ENCODE results near the gene KCNQ1OT1. TPM values are rescaled to one million over a fixed set of nuclear protein-coding genes. Genes with fewer than 3 reads are reported as not detected.

Gene KCNQ1OT1
- total RNA-seq, 1 experiment from 2014 or later, result 2.4 TPM

DNA sequence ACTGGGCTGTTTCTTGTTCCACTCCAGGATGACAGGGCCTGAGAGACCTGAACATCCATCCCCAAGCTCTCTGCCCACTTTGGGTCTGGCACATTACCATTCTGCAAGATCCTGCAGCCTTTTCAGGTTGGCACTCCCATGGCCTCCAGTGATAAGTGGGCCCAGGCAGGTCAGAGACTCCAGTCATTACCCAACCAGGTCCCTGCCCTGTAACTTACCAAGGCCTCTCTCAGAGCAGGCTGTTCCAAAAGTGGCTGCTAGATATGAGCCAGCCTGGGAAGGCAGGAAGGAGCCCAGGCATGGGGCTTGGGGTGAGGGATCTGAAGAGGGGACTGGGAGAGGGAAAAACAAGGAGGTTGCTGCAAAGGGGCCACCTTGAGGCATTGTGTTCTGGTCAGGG lies 35.9 kb downstream of the KCNQ1OT1 start:
- Mint-ChIP-seq H3K27ac (no peak overlapping the region), H3K4me3 (no peak overlapping the region), H3K4me1 (no peaks in the 10 kb centered on the region), H3K36me3 (peaks cover 53% of the 10 kb centered on the region), H3K9me3 (peaks cover 27% of the 10 kb centered on the region), H3K27me3 (ENCODE audit: low read depth) (peaks cover 54% of the 10 kb centered on the region)
- ATAC-seq, result no peak
- no peak for DNase-seq (ENCODE audit: low spot score)
- TF ChIP-seq E2F1 (CRISPR knock-in tag; IDR thresholded peaks at IDR 0.05), result no peak
- no peak for TF ChIP-seq ZNF121 (CRISPR knock-in tag; IDR thresholded peaks at IDR 0.05)
- TF ChIP-seq AR (CRISPR knock-in tag; IDR thresholded peaks at IDR 0.05), result no peak
- TF ChIP-seq, protein P1, sequence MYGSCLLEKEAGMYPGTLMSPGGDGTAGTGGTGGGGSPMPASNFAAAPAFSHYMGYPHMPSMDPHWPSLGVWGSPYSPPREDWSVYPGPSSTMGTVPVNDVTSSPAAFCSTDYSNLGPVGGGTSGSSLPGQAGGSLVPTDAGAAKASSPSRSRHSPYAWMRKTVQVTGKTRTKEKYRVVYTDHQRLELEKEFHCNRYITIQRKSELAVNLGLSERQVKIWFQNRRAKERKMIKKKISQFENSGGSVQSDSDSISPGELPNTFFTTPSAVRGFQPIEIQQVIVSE (CRISPR knock-in tag; IDR thresholded peaks at IDR 0.05; ENCODE audit: borderline replicate concordance), result no peak
- TF ChIP-seq SMAD3 (CRISPR knock-in tag; IDR thresholded peaks at IDR 0.05; ENCODE audit: borderline replicate concordance), result no peak
- TF ChIP-seq ATF1 (CRISPR knock-in tag; IDR thresholded peaks at IDR 0.05), result no peak
- TF ChIP-seq, protein P2, sequence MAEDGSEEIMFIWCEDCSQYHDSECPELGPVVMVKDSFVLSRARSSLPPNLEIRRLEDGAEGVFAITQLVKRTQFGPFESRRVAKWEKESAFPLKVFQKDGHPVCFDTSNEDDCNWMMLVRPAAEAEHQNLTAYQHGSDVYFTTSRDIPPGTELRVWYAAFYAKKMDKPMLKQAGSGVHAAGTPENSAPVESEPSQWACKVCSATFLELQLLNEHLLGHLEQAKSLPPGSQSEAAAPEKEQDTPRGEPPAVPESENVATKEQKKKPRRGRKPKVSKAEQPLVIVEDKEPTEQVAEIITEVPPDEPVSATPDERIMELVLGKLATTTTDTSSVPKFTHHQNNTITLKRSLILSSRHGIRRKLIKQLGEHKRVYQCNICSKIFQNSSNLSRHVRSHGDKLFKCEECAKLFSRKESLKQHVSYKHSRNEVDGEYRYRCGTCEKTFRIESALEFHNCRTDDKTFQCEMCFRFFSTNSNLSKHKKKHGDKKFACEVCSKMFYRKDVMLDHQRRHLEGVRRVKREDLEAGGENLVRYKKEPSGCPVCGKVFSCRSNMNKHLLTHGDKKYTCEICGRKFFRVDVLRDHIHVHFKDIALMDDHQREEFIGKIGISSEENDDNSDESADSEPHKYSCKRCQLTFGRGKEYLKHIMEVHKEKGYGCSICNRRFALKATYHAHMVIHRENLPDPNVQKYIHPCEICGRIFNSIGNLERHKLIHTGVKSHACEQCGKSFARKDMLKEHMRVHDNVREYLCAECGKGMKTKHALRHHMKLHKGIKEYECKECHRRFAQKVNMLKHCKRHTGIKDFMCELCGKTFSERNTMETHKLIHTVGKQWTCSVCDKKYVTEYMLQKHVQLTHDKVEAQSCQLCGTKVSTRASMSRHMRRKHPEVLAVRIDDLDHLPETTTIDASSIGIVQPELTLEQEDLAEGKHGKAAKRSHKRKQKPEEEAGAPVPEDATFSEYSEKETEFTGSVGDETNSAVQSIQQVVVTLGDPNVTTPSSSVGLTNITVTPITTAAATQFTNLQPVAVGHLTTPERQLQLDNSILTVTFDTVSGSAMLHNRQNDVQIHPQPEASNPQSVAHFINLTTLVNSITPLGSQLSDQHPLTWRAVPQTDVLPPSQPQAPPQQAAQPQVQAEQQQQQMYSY (CRISPR knock-in tag; IDR thresholded peaks at IDR 0.05), result no peak
- no peak for TF ChIP-seq JAZF1 (CRISPR knock-in tag; IDR thresholded peaks at IDR 0.05)
- TF ChIP-seq, protein P3, sequence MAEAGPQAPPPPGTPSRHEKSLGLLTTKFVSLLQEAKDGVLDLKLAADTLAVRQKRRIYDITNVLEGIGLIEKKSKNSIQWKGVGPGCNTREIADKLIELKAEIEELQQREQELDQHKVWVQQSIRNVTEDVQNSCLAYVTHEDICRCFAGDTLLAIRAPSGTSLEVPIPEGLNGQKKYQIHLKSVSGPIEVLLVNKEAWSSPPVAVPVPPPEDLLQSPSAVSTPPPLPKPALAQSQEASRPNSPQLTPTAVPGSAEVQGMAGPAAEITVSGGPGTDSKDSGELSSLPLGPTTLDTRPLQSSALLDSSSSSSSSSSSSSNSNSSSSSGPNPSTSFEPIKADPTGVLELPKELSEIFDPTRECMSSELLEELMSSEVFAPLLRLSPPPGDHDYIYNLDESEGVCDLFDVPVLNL (CRISPR knock-in tag; IDR thresholded peaks at IDR 0.05; ENCODE audit: borderline replicate concordance, low read depth), result no peak
- CTCF ChIA-PET, result no interaction called here
- POLR2A ChIA-PET, result no interaction called here

GRCh38 chr11:2663506-2663905 lies 36.3 kb downstream of the KCNQ1OT1 start:
- Mint-ChIP-seq H3K36me3 (peaks cover 53% of the 10 kb centered on the region), H3K27ac (no peak overlapping the region), H3K4me3 (no peak overlapping the region), H3K9me3 (peaks cover 31% of the 10 kb centered on the region), H3K4me1 (no peaks in the 10 kb centered on the region), H3K27me3 (ENCODE audit: low read depth) (peaks cover 58% of the 10 kb centered on the region)
- ChIA-PET POLR2A (no interaction called here), CTCF (no interaction called here)
- DNase-seq (ENCODE audit: low spot score) (no peak), ATAC-seq (no peak)
- TF ChIP-seq, protein P4, sequence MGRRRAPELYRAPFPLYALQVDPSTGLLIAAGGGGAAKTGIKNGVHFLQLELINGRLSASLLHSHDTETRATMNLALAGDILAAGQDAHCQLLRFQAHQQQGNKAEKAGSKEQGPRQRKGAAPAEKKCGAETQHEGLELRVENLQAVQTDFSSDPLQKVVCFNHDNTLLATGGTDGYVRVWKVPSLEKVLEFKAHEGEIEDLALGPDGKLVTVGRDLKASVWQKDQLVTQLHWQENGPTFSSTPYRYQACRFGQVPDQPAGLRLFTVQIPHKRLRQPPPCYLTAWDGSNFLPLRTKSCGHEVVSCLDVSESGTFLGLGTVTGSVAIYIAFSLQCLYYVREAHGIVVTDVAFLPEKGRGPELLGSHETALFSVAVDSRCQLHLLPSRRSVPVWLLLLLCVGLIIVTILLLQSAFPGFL (CRISPR knock-in tag; IDR thresholded peaks at IDR 0.05; ENCODE audit: borderline replicate concordance), result no peak
- no peak for TF ChIP-seq HMGXB4 (CRISPR knock-in tag; IDR thresholded peaks at IDR 0.05)
- TF ChIP-seq GABPB1 (CRISPR knock-in tag; IDR thresholded peaks at IDR 0.05), result no peak
- TF ChIP-seq, protein P5, sequence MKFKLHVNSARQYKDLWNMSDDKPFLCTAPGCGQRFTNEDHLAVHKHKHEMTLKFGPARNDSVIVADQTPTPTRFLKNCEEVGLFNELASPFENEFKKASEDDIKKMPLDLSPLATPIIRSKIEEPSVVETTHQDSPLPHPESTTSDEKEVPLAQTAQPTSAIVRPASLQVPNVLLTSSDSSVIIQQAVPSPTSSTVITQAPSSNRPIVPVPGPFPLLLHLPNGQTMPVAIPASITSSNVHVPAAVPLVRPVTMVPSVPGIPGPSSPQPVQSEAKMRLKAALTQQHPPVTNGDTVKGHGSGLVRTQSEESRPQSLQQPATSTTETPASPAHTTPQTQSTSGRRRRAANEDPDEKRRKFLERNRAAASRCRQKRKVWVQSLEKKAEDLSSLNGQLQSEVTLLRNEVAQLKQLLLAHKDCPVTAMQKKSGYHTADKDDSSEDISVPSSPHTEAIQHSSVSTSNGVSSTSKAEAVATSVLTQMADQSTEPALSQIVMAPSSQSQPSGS (CRISPR knock-in tag; IDR thresholded peaks at IDR 0.05; ENCODE audit: borderline replicate concordance, low read depth), result no peak
- no peak for TF ChIP-seq ZNF232 (CRISPR knock-in tag; IDR thresholded peaks at IDR 0.05)
- TF ChIP-seq, protein P6, sequence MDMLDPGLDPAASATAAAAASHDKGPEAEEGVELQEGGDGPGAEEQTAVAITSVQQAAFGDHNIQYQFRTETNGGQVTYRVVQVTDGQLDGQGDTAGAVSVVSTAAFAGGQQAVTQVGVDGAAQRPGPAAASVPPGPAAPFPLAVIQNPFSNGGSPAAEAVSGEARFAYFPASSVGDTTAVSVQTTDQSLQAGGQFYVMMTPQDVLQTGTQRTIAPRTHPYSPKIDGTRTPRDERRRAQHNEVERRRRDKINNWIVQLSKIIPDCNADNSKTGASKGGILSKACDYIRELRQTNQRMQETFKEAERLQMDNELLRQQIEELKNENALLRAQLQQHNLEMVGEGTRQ (CRISPR knock-in tag; IDR thresholded peaks at IDR 0.05), result no peak
- TF ChIP-seq, protein P2 (CRISPR knock-in tag; IDR thresholded peaks at IDR 0.05), result no peak
